CD4-positive, alpha-beta T cell (primary cell): ENCODE results near the gene APOC4. TPM values are rescaled to one million over a fixed set of nuclear protein-coding genes. Genes with fewer than 3 reads are reported as not detected.

Experiments
- ATAC-seq: fragments of 200-7000 bp; cut with Tn5 transposase; one replicate; pipeline ENCODE4 v1.10.0; 2022; ENCODE audit warnings: mild to moderate bottlenecking; ENCODE audit not compliant: poor library complexity
- CTCF ChIA-PET: fragments of 350-600 bp; sonication (Branson Sonifier 250); formaldehyde crosslinking; loops from one replicate; lab custom pipeline; 2021; ENCODE audit warnings: antibody characterized with exemption, inconsistent platforms; lab: Charles Lee
- POLR2A ChIA-PET: fragments of 350-600 bp; sonication (Branson Sonifier 250); formaldehyde crosslinking; loops from one replicate; lab custom pipeline; 2021; ENCODE audit warnings: antibody characterized with exemption, inconsistent platforms; lab: Charles Lee
- DNase-seq, 14 experiments: peaks; one replicate each; pipeline ENCODE4 v3.0.0-alpha.2; 2013 to 2020; ENCODE audit warnings: mixed read lengths in 2 of 14
- H3K27ac ChIP-seq, 2 donors: one replicate each; pipeline versions ENCODE4 v1.5.1 to v1.7.0; 2013; ENCODE audit warnings: low read length in 2 of 2, low read depth in 1 of 2, mild to moderate bottlenecking in 1 of 2
- H3K27me3 ChIP-seq, 2 experiments: 1 replicate in 1 of 2; 2 replicates in 1 of 2; pipeline versions ENCODE4 v1.6.1 to v1.7.0; 2013; ENCODE audit warnings: low read length in 2 of 2, control low read depth in 1 of 2, mild to moderate bottlenecking in 1 of 2, moderate library complexity in 1 of 2; ENCODE audit not compliant: insufficient read depth in 2 of 2, control insufficient read depth in 1 of 2
- H3K36me3 ChIP-seq: one replicate; pipeline ENCODE4 v1.6.1; 2013; ENCODE audit warnings: low read length, control low read depth; ENCODE audit not compliant: insufficient read depth
- H3K4me1 ChIP-seq: one replicate; pipeline ENCODE4 v1.6.1; 2013; ENCODE audit warnings: low read length, control low read depth; ENCODE audit not compliant: insufficient read depth
- H3K4me3 ChIP-seq: one replicate; pipeline ENCODE4 v1.5.1; 2013; ENCODE audit warnings: mild to moderate bottlenecking, low read length, moderate library complexity
- H3K9me3 ChIP-seq, 2 experiments: 1 replicate in 1 of 2; 2 replicates in 1 of 2; pipeline versions ENCODE4 v1.6.1 to v1.7.0; 2013; ENCODE audit warnings: low read length in 2 of 2, mild to moderate bottlenecking in 2 of 2, control low read depth in 1 of 2, moderate library complexity in 1 of 2; ENCODE audit not compliant: control insufficient read depth in 1 of 2, insufficient read depth in 1 of 2
- H3K27ac Mint-ChIP-seq: one replicate; pipeline ENCODE4 v1.8.0; 2020; ENCODE audit warnings: mixed read lengths
- H3K27me3 Mint-ChIP-seq: one replicate; pipeline ENCODE4 v1.8.0; 2021; ENCODE audit warnings: mixed read lengths
- H3K36me3 Mint-ChIP-seq: one replicate; pipeline ENCODE4 v1.8.0; 2021; ENCODE audit warnings: low read depth, mixed read lengths
- H3K4me1 Mint-ChIP-seq: one replicate; pipeline ENCODE4 v1.8.0; 2021; ENCODE audit warnings: low read depth, mixed read lengths
- H3K4me3 Mint-ChIP-seq: one replicate; pipeline ENCODE4 v1.8.0; 2020; ENCODE audit warnings: mild to moderate bottlenecking, mixed read lengths
- H3K9me3 Mint-ChIP-seq: one replicate; pipeline ENCODE4 v1.8.0; 2020; ENCODE audit warnings: mixed read lengths
- intact Hi-C, 2 experiments: fragments of 100-400 bp; cut with DNase I in 1 of 2; cut with micrococcal nuclease in 1 of 2; formaldehyde crosslinking; loops; one replicate each; pipeline versions ENCODE4 v1.15.1 to v1.9.0; 2023 to 2025; cut with DNase I, micrococcal nuclease
- total RNA-seq, 174 experiments: library from RNA in 2 of 174; stranded (reverse) in 2 of 174; gene quantifications; one replicate each; pipeline ENCODE4 v1.2.3 and lab custom pipeline; 2021 to 2026
- TF ChIP-seq, protein P1 (sequence below): fragments of 200-600 bp; IDR thresholded peaks from one replicate; pipeline ENCODE4 v1.8.0; 2022; ENCODE audit warnings: antibody characterized with exemption, mild to moderate bottlenecking

Gene APOC4
- total RNA-seq, 2 experiments from 2014 or later: not detected

GRCh38 chr19:44927746-44928145 is 14.3 kb upstream of the APOC4 start:
- TF ChIP-seq, protein P1, sequence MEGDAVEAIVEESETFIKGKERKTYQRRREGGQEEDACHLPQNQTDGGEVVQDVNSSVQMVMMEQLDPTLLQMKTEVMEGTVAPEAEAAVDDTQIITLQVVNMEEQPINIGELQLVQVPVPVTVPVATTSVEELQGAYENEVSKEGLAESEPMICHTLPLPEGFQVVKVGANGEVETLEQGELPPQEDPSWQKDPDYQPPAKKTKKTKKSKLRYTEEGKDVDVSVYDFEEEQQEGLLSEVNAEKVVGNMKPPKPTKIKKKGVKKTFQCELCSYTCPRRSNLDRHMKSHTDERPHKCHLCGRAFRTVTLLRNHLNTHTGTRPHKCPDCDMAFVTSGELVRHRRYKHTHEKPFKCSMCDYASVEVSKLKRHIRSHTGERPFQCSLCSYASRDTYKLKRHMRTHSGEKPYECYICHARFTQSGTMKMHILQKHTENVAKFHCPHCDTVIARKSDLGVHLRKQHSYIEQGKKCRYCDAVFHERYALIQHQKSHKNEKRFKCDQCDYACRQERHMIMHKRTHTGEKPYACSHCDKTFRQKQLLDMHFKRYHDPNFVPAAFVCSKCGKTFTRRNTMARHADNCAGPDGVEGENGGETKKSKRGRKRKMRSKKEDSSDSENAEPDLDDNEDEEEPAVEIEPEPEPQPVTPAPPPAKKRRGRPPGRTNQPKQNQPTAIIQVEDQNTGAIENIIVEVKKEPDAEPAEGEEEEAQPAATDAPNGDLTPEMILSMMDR: no peak
- CTCF ChIA-PET: interaction anchor here (0.7 kb wide), 1 partner anchor 26 kb away, joined by 3 read pairs; no protein-coding TSS in a partner anchor
- Histone ChIP-seq H3K4me1 (peaks cover 8% of the 10 kb centered on the region), H3K27ac (no peak overlapping the region), H3K27me3 (peaks cover 12 to 18% of the 10 kb centered on the region in 2 experiments), H3K9me3 (no peaks in the 10 kb centered on the region), H3K4me3 (no peak overlapping the region), H3K36me3 (no peaks in the 10 kb centered on the region)
- Mint-ChIP-seq H3K27me3 (peaks cover 27% of the 10 kb centered on the region), H3K36me3 (no peaks in the 10 kb centered on the region), H3K4me1 (peaks cover 3% of the 10 kb centered on the region), H3K4me3 (no peak overlapping the region), H3K9me3 (no peaks in the 10 kb centered on the region), H3K27ac (no peak overlapping the region)
- intact Hi-C loops: no loop called here
- DNase-seq (no peak), ATAC-seq (no peak)
- POLR2A ChIA-PET: no interaction called here

DNA sequence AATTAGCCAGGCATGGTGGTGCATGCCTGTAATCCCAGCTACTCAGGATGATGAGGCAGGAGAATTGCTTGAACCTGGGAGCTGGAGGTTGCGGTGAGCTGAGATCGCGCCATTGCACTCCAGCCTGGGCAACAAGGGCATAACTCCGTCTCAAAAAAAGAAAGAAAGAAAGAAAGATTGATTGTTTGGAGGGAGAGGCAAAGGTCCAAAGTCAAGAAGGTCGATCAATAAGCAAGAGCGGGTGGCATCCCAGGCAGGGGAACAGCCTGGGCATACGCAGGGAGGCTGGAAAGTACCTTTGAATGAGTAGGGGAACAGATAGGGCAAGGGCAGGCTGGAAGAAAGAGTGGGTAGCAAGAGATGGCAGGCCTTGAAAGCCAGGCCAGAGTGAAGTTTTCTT is 11.9 kb upstream of the APOC4 start:
- H3K36me3 ChIP-seq: no peaks in the 10 kb centered on the region
- H3K27me3 ChIP-seq: peaks cover 11 to 15% of the 10 kb centered on the region in 2 experiments
- Mint-ChIP-seq H3K27me3 (peaks cover 20% of the 10 kb centered on the region), H3K9me3 (no peaks in the 10 kb centered on the region), H3K36me3 (no peaks in the 10 kb centered on the region), H3K27ac (no peak overlapping the region), H3K4me3 (no peak overlapping the region), H3K4me1 (peaks cover 3% of the 10 kb centered on the region)
- peaks cover 8% of the 10 kb centered on the region for H3K4me1 ChIP-seq
- no peak overlapping the region for H3K4me3 ChIP-seq
- DNase-seq (no peak), ATAC-seq (no peak)
- intact Hi-C loops: no loop called here
- TF ChIP-seq, protein P1: no peak
- ChIA-PET CTCF (no interaction called here), POLR2A (no interaction called here)
- no peak overlapping the region for H3K27ac ChIP-seq
- no peaks in the 10 kb centered on the region for H3K9me3 ChIP-seq

- H3K36me3 Mint-ChIP-seq: no peaks in the 10 kb centered on the region
- no peak overlapping the region for H3K27ac Mint-ChIP-seq
- DNase-seq (no peak), ATAC-seq (no peak)
- H3K4me1 Mint-ChIP-seq: peaks cover 3% of the 10 kb centered on the region
- CTCF ChIA-PET: no interaction called here
- intact Hi-C loops: no loop called here
- H3K4me1 ChIP-seq: peaks cover 8% of the 10 kb centered on the region
- no peaks in the 10 kb centered on the region for H3K9me3 Mint-ChIP-seq
- POLR2A ChIA-PET: no interaction called here
- no peaks in the 10 kb centered on the region for H3K9me3 ChIP-seq
- TF ChIP-seq, protein P1: no peak
- no peak overlapping the region for H3K4me3 ChIP-seq
- H3K4me3 Mint-ChIP-seq: no peak overlapping the region
- peaks cover 8 to 10% of the 10 kb centered on the region in 2 experiments for H3K27me3 ChIP-seq
- H3K36me3 ChIP-seq: no peaks in the 10 kb centered on the region
- no peak overlapping the region for H3K27ac ChIP-seq
- H3K27me3 Mint-ChIP-seq: peaks cover 7% of the 10 kb centered on the region
Observed at GRCh38 chr19:44931541-44931940, 10.5 kb upstream of the APOC4 start.
